DND-41 (cell line): ENCODE results near the gene MYL6B.

Experiments used
- EZH2 ChIP-seq: IDR thresholded peaks from 3 replicates; pipeline ENCODE4 v1.6.1; 2012; ENCODE audit warnings: borderline replicate concordance, low read depth, mild to moderate bottlenecking, moderate library complexity, low read length, inconsistent platforms; ENCODE audit not compliant: severe bottlenecking
- TF ChIP-seq, protein P1 (sequence below): IDR thresholded peaks from 2 replicates; pipeline ENCODE4 v1.5.1; 2012; ENCODE audit warnings: borderline replicate concordance, low read length, moderate library complexity, mild to moderate bottlenecking; ENCODE audit not compliant: poor library complexity, severe bottlenecking; ENCODE audit errors: extremely low read depth

- TF ChIP-seq, protein P1, sequence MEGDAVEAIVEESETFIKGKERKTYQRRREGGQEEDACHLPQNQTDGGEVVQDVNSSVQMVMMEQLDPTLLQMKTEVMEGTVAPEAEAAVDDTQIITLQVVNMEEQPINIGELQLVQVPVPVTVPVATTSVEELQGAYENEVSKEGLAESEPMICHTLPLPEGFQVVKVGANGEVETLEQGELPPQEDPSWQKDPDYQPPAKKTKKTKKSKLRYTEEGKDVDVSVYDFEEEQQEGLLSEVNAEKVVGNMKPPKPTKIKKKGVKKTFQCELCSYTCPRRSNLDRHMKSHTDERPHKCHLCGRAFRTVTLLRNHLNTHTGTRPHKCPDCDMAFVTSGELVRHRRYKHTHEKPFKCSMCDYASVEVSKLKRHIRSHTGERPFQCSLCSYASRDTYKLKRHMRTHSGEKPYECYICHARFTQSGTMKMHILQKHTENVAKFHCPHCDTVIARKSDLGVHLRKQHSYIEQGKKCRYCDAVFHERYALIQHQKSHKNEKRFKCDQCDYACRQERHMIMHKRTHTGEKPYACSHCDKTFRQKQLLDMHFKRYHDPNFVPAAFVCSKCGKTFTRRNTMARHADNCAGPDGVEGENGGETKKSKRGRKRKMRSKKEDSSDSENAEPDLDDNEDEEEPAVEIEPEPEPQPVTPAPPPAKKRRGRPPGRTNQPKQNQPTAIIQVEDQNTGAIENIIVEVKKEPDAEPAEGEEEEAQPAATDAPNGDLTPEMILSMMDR: no peak
- TF ChIP-seq EZH2: no peak
These were observed 29.8 kb upstream of the MYL6B start for GRCh38 chr12:56122637-56123036.
